Karpas-422 (cell line): Measurements from ENCODE around the gene CELF2. TPM values are rescaled to one million over a fixed set of nuclear protein-coding genes. Genes with fewer than 3 reads are reported as not detected.

Experiments
- DNase-seq: peaks from one replicate; pipeline ENCODE4 v3.0.0-alpha.2; 2015
- H2AFZ ChIP-seq: fragments of 200-600 bp; sonication (generic); 2 replicates; pipeline ENCODE4 v1.6.1; 2014; ENCODE audit warnings: antibody characterized with exemption, low read length, mixed read lengths
- H3K27ac ChIP-seq: fragments of 200-600 bp; sonication (generic); 2 replicates; pipeline ENCODE4 v1.5.1; 2014; ENCODE audit warnings: mild to moderate bottlenecking, low read length, moderate library complexity
- H3K27me3 ChIP-seq: fragments of 200-600 bp; sonication (generic); 2 replicates; pipeline ENCODE4 v1.6.1; 2014; ENCODE audit warnings: low read length, mixed read lengths
- H3K36me3 ChIP-seq: fragments of 200-600 bp; sonication (generic); 2 replicates; pipeline ENCODE4 v1.6.1; 2014; ENCODE audit warnings: low read length, mixed read lengths; ENCODE audit not compliant: insufficient read depth
- H3K4me1 ChIP-seq: fragments of 200-600 bp; sonication (generic); 2 replicates; pipeline ENCODE4 v1.6.1; 2014; ENCODE audit warnings: mild to moderate bottlenecking, low read length, mixed read lengths
- H3K4me2 ChIP-seq: fragments of 200-600 bp; sonication (generic); 2 replicates; pipeline ENCODE4 v1.6.1; 2014; ENCODE audit warnings: low read length, low read depth, mild to moderate bottlenecking; ENCODE audit not compliant: poor library complexity, severe bottlenecking
- H3K4me3 ChIP-seq: fragments of 200-600 bp; sonication (generic); 2 replicates; pipeline ENCODE4 v1.5.1; 2014; ENCODE audit warnings: mild to moderate bottlenecking, antibody characterized with exemption, low read length, mixed read lengths
- H3K79me2 ChIP-seq: fragments of 200-600 bp; sonication (generic); 2 replicates; pipeline ENCODE4 v1.6.1; 2014; ENCODE audit warnings: mild to moderate bottlenecking, low read length, mixed read lengths
- H3K9ac ChIP-seq: fragments of 200-600 bp; sonication (generic); 2 replicates; pipeline ENCODE4 v1.6.0; 2014; ENCODE audit warnings: low read length
- H3K9me2 ChIP-seq: fragments of 200-600 bp; sonication (generic), shearing (Covaris generic); replicated peaks from 2 replicates; pipeline ENCODE4 v1.6.0; 2014; ENCODE audit warnings: mild to moderate bottlenecking, low read length, moderate library complexity; ENCODE audit not compliant: insufficient read depth
- H3K9me3 ChIP-seq: fragments of 300-700, 200-600 bp; sonication (generic); 2 replicates; pipeline ENCODE4 v1.6.1; 2014; ENCODE audit warnings: low read length, mixed read lengths
- H4K20me1 ChIP-seq: fragments of 200-600 bp; sonication (generic); 2 replicates; pipeline ENCODE4 v1.6.1; 2014; ENCODE audit warnings: mild to moderate bottlenecking, antibody characterized with exemption, low read length, low read depth; ENCODE audit not compliant: insufficient read depth
- total RNA-seq: library from RNA; depleted of rRNA; stranded (reverse); fragments of >200 nt; shearing (Covaris generic); gene quantifications from 2 replicates; pipeline ENCODE4 v1.2.3, GENCODE V29; 2014; ENCODE audit warnings: low replicate concordance

The CELF2 gene
- total RNA-seq, 1 experiment from 2014 or later: 2.3 TPM

GRCh38 chr10:11065567-11065966, 47.9 kb downstream of the CELF2 start:
- H3K9ac ChIP-seq: no peak overlapping the region

GRCh38 chr10:11066520-11066919, 48.8 kb downstream of the CELF2 start:
- Histone ChIP-seq H3K79me2 (no peaks in the 10 kb centered on the region), H3K4me2 (no peak overlapping the region), H3K36me3 (no peaks in the 10 kb centered on the region)

More at GRCh38 chr10:11065567-11065966, 47.9 kb downstream of the CELF2 start:
- Histone ChIP-seq H3K9me2 (no peaks in the 10 kb centered on the region), H4K20me1 (no peaks in the 10 kb centered on the region), H3K27ac (no peak overlapping the region), H3K4me2 (no peak overlapping the region), H3K4me1 (no peaks in the 10 kb centered on the region), H3K36me3 (no peaks in the 10 kb centered on the region), H3K4me3 (no peak overlapping the region), H2AFZ (no peak overlapping the region), H3K27me3 (0 out of 2 replicates have a peak, but pooled peaks cover 3% of the 10 kb centered on the region), H3K79me2 (no peaks in the 10 kb centered on the region), H3K9me3 (no peaks in the 10 kb centered on the region)
- no peak for DNase-seq

GRCh38 chr10:11068861-11069633, 51.4 kb downstream of the CELF2 start:
- Histone ChIP-seq H2AFZ (no peak overlapping the region), H3K79me2 (no peaks in the 10 kb centered on the region), H3K4me2 (no peak overlapping the region), H3K4me3 (no peak overlapping the region), H4K20me1 (no peaks in the 10 kb centered on the region), H3K36me3 (no peaks in the 10 kb centered on the region), H3K9me2 (no peaks in the 10 kb centered on the region), H3K9me3 (no peaks in the 10 kb centered on the region), H3K27me3 (0 out of 2 replicates have a peak, but pooled peaks cover 3% of the 10 kb centered on the region), H3K27ac (no peak overlapping the region), H3K9ac (no peak overlapping the region), H3K4me1 (no peaks in the 10 kb centered on the region)
- no peak for DNase-seq

More at GRCh38 chr10:11066520-11066919, 48.8 kb downstream of the CELF2 start:
- Histone ChIP-seq H2AFZ (no peak overlapping the region), H3K27me3 (0 out of 2 replicates have a peak, but pooled peaks cover 3% of the 10 kb centered on the region), H3K9ac (no peak overlapping the region), H4K20me1 (no peaks in the 10 kb centered on the region), H3K27ac (no peak overlapping the region), H3K9me2 (no peaks in the 10 kb centered on the region), H3K4me1 (no peaks in the 10 kb centered on the region), H3K4me3 (no peak overlapping the region), H3K9me3 (no peaks in the 10 kb centered on the region)
- DNase-seq: no peak

GRCh38 chr10:11073410-11073809, 55.7 kb downstream of the CELF2 start:
- no peak overlapping the region for H3K4me2 ChIP-seq
- no peaks in the 10 kb centered on the region for H3K79me2 ChIP-seq
- no peaks in the 10 kb centered on the region for H3K9me3 ChIP-seq
- no peak overlapping the region for H2AFZ ChIP-seq
- H3K27me3 ChIP-seq: 0 out of 2 replicates have a peak, but pooled peaks cover 3% of the 10 kb centered on the region
- H4K20me1 ChIP-seq: no peaks in the 10 kb centered on the region
- no peaks in the 10 kb centered on the region for H3K4me1 ChIP-seq
- DNase-seq: no peak
- H3K9me2 ChIP-seq: no peaks in the 10 kb centered on the region
- no peak overlapping the region for H3K27ac ChIP-seq
- H3K9ac ChIP-seq: no peak overlapping the region
- H3K36me3 ChIP-seq: no peaks in the 10 kb centered on the region
- no peak overlapping the region for H3K4me3 ChIP-seq

- Histone ChIP-seq H3K4me3 (no peak overlapping the region), H3K36me3 (no peaks in the 10 kb centered on the region), H3K79me2 (no peaks in the 10 kb centered on the region), H3K27me3 (no peaks in the 10 kb centered on the region), H4K20me1 (no peaks in the 10 kb centered on the region), H3K9me2 (no peaks in the 10 kb centered on the region), H3K9me3 (no peaks in the 10 kb centered on the region), H3K4me1 (no peaks in the 10 kb centered on the region), H3K9ac (no peak overlapping the region), H3K27ac (no peak overlapping the region), H3K4me2 (no peak overlapping the region), H2AFZ (no peak overlapping the region)
- DNase-seq: no peak
Observed at GRCh38 chr10:11074536-11075267, 57.0 kb downstream of the CELF2 start.

GRCh38 chr10:11076221-11076620, 58.5 kb downstream of the CELF2 start:
- Histone ChIP-seq H3K36me3 (no peaks in the 10 kb centered on the region), H4K20me1 (no peaks in the 10 kb centered on the region), H3K9me3 (no peaks in the 10 kb centered on the region), H3K4me2 (no peak overlapping the region), H3K27ac (no peak overlapping the region), H3K9me2 (no peaks in the 10 kb centered on the region), H2AFZ (no peak overlapping the region), H3K9ac (no peak overlapping the region), H3K4me1 (no peaks in the 10 kb centered on the region), H3K4me3 (no peak overlapping the region), H3K79me2 (no peaks in the 10 kb centered on the region), H3K27me3 (no peaks in the 10 kb centered on the region)
- no peak for DNase-seq

GRCh38 chr10:11080564-11080984, 62.9 kb downstream of the CELF2 start:
- Histone ChIP-seq H3K9me3 (no peaks in the 10 kb centered on the region), H3K79me2 (no peaks in the 10 kb centered on the region), H3K36me3 (no peaks in the 10 kb centered on the region), H3K9ac (no peak overlapping the region), H3K27me3 (no peaks in the 10 kb centered on the region), H3K4me1 (no peaks in the 10 kb centered on the region), H3K27ac (no peak overlapping the region), H4K20me1 (no peaks in the 10 kb centered on the region), H3K4me2 (no peak overlapping the region), H3K4me3 (no peak overlapping the region), H2AFZ (no peak overlapping the region), H3K9me2 (no peaks in the 10 kb centered on the region)
- DNase-seq: no peak

GRCh38 chr10:11081408-11081807, 63.7 kb downstream of the CELF2 start:
- H3K9me2 ChIP-seq: no peaks in the 10 kb centered on the region
- H3K4me3 ChIP-seq: no peak overlapping the region
- no peak overlapping the region for H2AFZ ChIP-seq
- no peaks in the 10 kb centered on the region for H3K79me2 ChIP-seq
- H3K27ac ChIP-seq: no peak overlapping the region
- H4K20me1 ChIP-seq: no peaks in the 10 kb centered on the region
- no peak for DNase-seq
- no peaks in the 10 kb centered on the region for H3K4me1 ChIP-seq
- H3K9me3 ChIP-seq: no peaks in the 10 kb centered on the region
- H3K27me3 ChIP-seq: no peaks in the 10 kb centered on the region
- H3K36me3 ChIP-seq: no peaks in the 10 kb centered on the region
- no peak overlapping the region for H3K4me2 ChIP-seq
- H3K9ac ChIP-seq: no peak overlapping the region
